K562 (cell line): Measurements from ENCODE around the gene SLC34A3. TPM values are rescaled to one million over a fixed set of nuclear protein-coding genes. Genes with fewer than 3 reads are reported as not detected.

Experiments used
- ETS1 ChIP-seq: conservative IDR thresholded peaks from 2 replicates; pipeline ENCODE4 v1.6.1; 2011; ENCODE audit warnings: low read depth, mild to moderate bottlenecking, low read length; ENCODE audit not compliant: control insufficient read depth
- FOXM1 ChIP-seq, 2 experiments: fragments of 450-650 bp in 1 of 2; sonication (generic) in 1 of 2; formaldehyde crosslinking in 1 of 2; IDR thresholded peaks; 2 replicates each; pipeline versions ENCODE4 v1.6.1 to v1.9.0; 2017 to 2022; ENCODE audit warnings: low read depth in 2 of 2, mild to moderate bottlenecking in 2 of 2, missing genetic modification reagents in 1 of 2, moderate library complexity in 1 of 2
- GMEB1 ChIP-seq: fragments of 250-450 bp; sonication (Bioruptor Pico); IDR thresholded peaks from 2 replicates; pipeline ENCODE4 v1.4.0; 2020; ENCODE audit warnings: mild to moderate bottlenecking
- ID3 ChIP-seq, 2 experiments: fragments of 250-450 bp in 1 of 2; fragments of 450-650 bp in 1 of 2; sonication (Bioruptor Pico) in 1 of 2; IDR thresholded peaks; 2 replicates each; pipeline versions ENCODE4 v1.6.1 to v1.8.0; 2016 to 2021; ENCODE audit warnings: mild to moderate bottlenecking in 2 of 2, moderate library complexity in 2 of 2, missing compliant biosample characterization in 1 of 2, missing genetic modification characterization in 1 of 2
- NFE2L1 ChIP-seq: fragments of 450-650 bp; IDR thresholded peaks from 2 replicates; pipeline ENCODE4 v1.6.1; 2016; ENCODE audit warnings: missing genetic modification characterization, low read depth, mild to moderate bottlenecking, missing compliant biosample characterization, moderate library complexity, borderline replicate concordance
- NR2F6 ChIP-seq: fragments of 450-650 bp; formaldehyde crosslinking; IDR thresholded peaks from 2 replicates; pipeline ENCODE4 v1.4.0; 2020; ENCODE audit warnings: mild to moderate bottlenecking
- NUFIP1 ChIP-seq: fragments of 450-650 bp; IDR thresholded peaks from 2 replicates; pipeline ENCODE4 v1.6.1; 2018; ENCODE audit not compliant: partially characterized antibody
- PRMT5 ChIP-seq: sonication (generic); formaldehyde crosslinking; IDR thresholded peaks from 2 replicates; pipeline ENCODE4 v1.5.0; 2020; ENCODE audit warnings: missing genetic modification reagents
- STAT5B ChIP-seq: fragments of 250-450 bp; sonication (Bioruptor Pico); IDR thresholded peaks from 2 replicates; pipeline ENCODE4 v1.8.0; 2021; ENCODE audit warnings: mild to moderate bottlenecking, inconsistent platforms
- ZBTB40 ChIP-seq, 2 experiments: fragments of 450-650 bp in 1 of 2; sonication (generic) in 1 of 2; formaldehyde crosslinking in 1 of 2; IDR thresholded peaks; 2 replicates each; pipeline versions ENCODE4 v1.7.1 to v1.9.0; 2016 to 2022; ENCODE audit warnings: inconsistent platforms in 1 of 2, mild to moderate bottlenecking in 1 of 2, missing genetic modification reagents in 1 of 2
- ZNF583 ChIP-seq: fragments of 250-450 bp; sonication (Bioruptor Pico); IDR thresholded peaks from 2 replicates; pipeline ENCODE4 v1.4.0; 2020
- ZNF699 ChIP-seq: fragments of 250-450 bp; sonication (Bioruptor Pico); IDR thresholded peaks from 2 replicates; pipeline ENCODE4 v1.8.0; 2021; ENCODE audit warnings: mild to moderate bottlenecking, moderate library complexity; ENCODE audit not compliant: insufficient replicate concordance
- polyA plus RNA-seq, 8 experiments: library from polyadenylated mRNA; depleted of rRNA in 4 of 8; stranded (reverse) in 5 of 8; unstranded in 3 of 8; fragments of >200 nt; fragmentation: Nextera tagmentation in 2 of 8; fragmentation: Illumina TruSeq in 1 of 8; extraction: Ambion mirVana in 2 of 8; extraction: Trizol in 1 of 8; gene quantifications; 2 replicates each; pipeline versions ENCODE4 v1.2.1 to v1.2.3, GENCODE V29; 2011 to 2014; ENCODE audit warnings: inconsistent platforms in 1 of 8, missing spikeins in 1 of 8
- total RNA-seq, 7 experiments: library from RNA; depleted of rRNA in 6 of 7; stranded (reverse); fragments of >200 nt in 6 of 7; fragmentation: Illumina TruSeq in 2 of 7; extraction: Trizol in 2 of 7; gene quantifications; 2 replicates each; pipeline versions ENCODE4 v1.2.1 to v1.2.3, GENCODE V29; 2011 to 2021; ENCODE audit warnings: low replicate concordance in 1 of 7

The SLC34A3 gene
- total and polyA plus RNA-seq, 9 of the 15 experiments (the other 6 are each of a cell fraction or from before 2014, with no cell fraction given), result not detected

- peak; percentile 84 for TF ChIP-seq ZBTB40 (IDR thresholded peaks at IDR 0.05)
- TF ChIP-seq ZBTB40 (CRISPR knock-in tag; IDR thresholded peaks at IDR 0.05), result no peak
- no peak for TF ChIP-seq ZNF699
- TF ChIP-seq ZNF583, result no peak
- no peak for TF ChIP-seq NUFIP1
- TF ChIP-seq NR2F6 (CRISPR knock-in tag), result no peak
- no peak for TF ChIP-seq STAT5B
- TF ChIP-seq ID3 (CRISPR knock-in tag; IDR thresholded peaks at IDR 0.05), result no peak
- TF ChIP-seq ID3 (tag; IDR thresholded peaks at IDR 0.05), result 0 out of 2 replicates have a peak, but pooled peaks have one; percentile 21
- TF ChIP-seq FOXM1 (IDR thresholded peaks at IDR 0.05; ENCODE audit: low read depth), result no peak
- TF ChIP-seq FOXM1 (CRISPR knock-in tag; IDR thresholded peaks at IDR 0.05; ENCODE audit: low read depth), result 0 out of 2 replicates have a peak, but pooled peaks have one; percentile 66
- no peak for TF ChIP-seq PRMT5 (CRISPR knock-in tag)
- no peak for TF ChIP-seq GMEB1 (CRISPR knock-in tag)
- TF ChIP-seq ETS1, result 0 out of 2 replicates have a peak, but pooled peaks have one; percentile 48
- TF ChIP-seq NFE2L1 (tag), result no peak
Observed at GRCh38 chr9:137217276-137218211, 13.2 kb upstream of the SLC34A3 start (continued).
